Measurements from ENCODE around the gene EIPR1.
A peak's percentile ranks its signal among the peaks of the same experiment; 100 is the strongest.

EIPR1 gene

DNA sequence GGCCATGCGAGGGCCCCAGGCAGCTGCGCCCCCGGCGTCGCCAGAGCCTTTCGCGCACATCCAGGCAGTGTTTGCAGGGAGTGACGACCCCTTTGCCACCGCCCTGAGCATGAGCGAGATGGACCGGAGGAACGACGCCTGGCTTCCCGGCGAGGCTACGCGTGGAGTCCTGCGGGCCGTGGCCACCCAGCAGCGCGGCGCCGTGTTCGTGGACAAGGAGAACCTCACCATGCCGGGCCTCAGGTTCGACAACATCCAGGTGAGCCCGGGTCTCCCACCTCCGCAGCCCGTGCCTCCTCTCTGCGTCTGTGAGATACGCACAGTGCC lies 10.8 kb upstream of the EIPR1 start:
- no peak overlapping the region for H3K4me3 ChIP-seq (ENCODE audit: insufficient read length, low read depth)
- H3K9me3 ChIP-seq (ENCODE audit: insufficient read depth, low read length) = no peaks in the 10 kb centered on the region
- DNase-seq (ENCODE audit: low read depth, low spot score) = no peak
- peaks cover 56% of the 10 kb centered on the region for H3K36me3 ChIP-seq (ENCODE audit: insufficient read depth, insufficient read length, low read length)
- TF ChIP-seq SUZ12 (IDR thresholded peaks at IDR 0.05; ENCODE audit: extremely low read depth, insufficient read depth, insufficient read length) (no peak), ZNF274 (IDR thresholded peaks at IDR 0.05; ENCODE audit: low read depth, low read length) (no peak)
- no peaks in the 10 kb centered on the region for H3K4me1 ChIP-seq (ENCODE audit: insufficient read depth, insufficient read length)
- H3K27me3 ChIP-seq (ENCODE audit: insufficient read depth, insufficient read length) = no peaks in the 10 kb centered on the region
- no peak overlapping the region for H3K9ac ChIP-seq (ENCODE audit: insufficient read length, low read depth)

DNA sequence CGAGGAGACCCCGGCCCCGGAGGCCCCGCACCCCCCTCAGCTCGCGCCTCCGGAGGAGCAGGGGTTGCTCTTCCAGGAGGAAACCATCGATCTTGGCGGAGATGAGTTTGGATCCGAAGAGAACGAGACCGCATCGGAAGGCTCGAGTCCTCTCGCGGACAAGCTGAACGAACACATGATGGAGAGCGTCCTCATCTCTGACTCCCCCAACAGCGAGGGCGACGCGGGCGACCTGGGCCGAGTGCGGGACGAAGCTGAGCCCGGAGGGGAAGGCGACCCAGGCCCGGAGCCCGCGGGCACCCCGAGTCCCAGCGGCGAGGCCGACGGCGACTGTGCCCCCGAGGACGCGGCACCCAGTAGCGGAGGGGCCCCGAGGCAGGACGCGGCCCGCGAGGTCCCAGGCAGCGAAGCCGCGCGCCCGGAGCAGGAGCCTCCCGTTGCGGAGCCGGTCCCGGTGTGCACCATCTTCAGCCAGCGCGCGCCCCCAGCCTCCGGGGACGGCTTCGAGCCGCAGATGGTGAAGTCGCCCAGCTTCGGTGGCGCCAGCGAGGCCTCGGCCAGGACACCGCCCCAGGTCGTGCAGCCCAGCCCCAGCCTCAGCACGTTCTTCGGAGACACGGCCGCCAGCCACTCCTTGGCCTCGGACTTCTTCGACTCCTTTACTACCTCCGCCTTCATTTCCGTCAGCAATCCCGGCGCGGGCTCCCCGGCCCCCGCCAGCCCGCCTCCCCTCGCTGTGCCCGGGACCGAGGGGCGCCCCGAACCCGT lies 10.2 kb upstream of the EIPR1 start:
- peaks cover 56% of the 10 kb centered on the region for H3K36me3 ChIP-seq (ENCODE audit: insufficient read depth, insufficient read length, low read length)
- no peak overlapping the region for H3K9ac ChIP-seq (ENCODE audit: insufficient read length, low read depth)
- H3K9me3 ChIP-seq (ENCODE audit: insufficient read depth, low read length) = no peaks in the 10 kb centered on the region
- no peak for DNase-seq (ENCODE audit: low read depth, low spot score)
- H3K27me3 ChIP-seq (ENCODE audit: insufficient read depth, insufficient read length) = no peaks in the 10 kb centered on the region
- no peak for TF ChIP-seq SUZ12 (IDR thresholded peaks at IDR 0.05; ENCODE audit: extremely low read depth, insufficient read depth, insufficient read length)
- no peak for TF ChIP-seq ZNF274 (IDR thresholded peaks at IDR 0.05; ENCODE audit: low read depth, low read length)
- no peak for TF ChIP-seq YY1 (IDR thresholded peaks at IDR 0.05; ENCODE audit: insufficient read depth, insufficient read length)
- no peak overlapping the region for H3K4me3 ChIP-seq (ENCODE audit: insufficient read length, low read depth)
- H3K4me1 ChIP-seq (ENCODE audit: insufficient read depth, insufficient read length) = no peaks in the 10 kb centered on the region

DNA sequence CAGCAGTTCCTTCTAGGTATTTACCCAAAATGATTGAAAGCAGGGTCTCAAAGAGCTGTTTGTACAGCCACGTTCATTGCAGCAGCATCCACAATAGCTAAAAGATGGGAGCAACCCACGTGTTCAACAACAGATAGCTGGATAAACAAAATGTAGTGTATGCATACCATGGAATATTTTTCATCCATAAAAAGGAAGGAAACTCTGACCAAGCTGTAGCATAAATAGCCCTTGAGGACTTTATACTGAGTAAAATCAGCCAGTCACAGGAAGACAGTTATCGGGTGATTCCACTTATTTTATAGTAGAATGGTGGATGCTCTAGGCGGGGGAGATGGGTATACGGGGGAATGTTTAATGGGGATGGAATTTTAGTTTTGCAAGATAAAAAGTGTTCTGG lies 9.4 kb upstream of the EIPR1 start:
- Histone ChIP-seq H3K4me3 (ENCODE audit: insufficient read length, low read depth) (no peak overlapping the region), H3K4me1 (ENCODE audit: insufficient read depth, insufficient read length) (no peaks in the 10 kb centered on the region), H3K36me3 (ENCODE audit: insufficient read depth, insufficient read length, low read length) (peaks cover 58% of the 10 kb centered on the region), H3K9ac (ENCODE audit: insufficient read length, low read depth) (no peak overlapping the region), H3K27me3 (ENCODE audit: insufficient read depth, insufficient read length) (no peaks in the 10 kb centered on the region), H3K9me3 (ENCODE audit: insufficient read depth, low read length) (no peaks in the 10 kb centered on the region)
- no peak for DNase-seq (ENCODE audit: low read depth, low spot score)
- TF ChIP-seq ZNF274 (IDR thresholded peaks at IDR 0.05; ENCODE audit: low read depth, low read length) = no peak

DNA sequence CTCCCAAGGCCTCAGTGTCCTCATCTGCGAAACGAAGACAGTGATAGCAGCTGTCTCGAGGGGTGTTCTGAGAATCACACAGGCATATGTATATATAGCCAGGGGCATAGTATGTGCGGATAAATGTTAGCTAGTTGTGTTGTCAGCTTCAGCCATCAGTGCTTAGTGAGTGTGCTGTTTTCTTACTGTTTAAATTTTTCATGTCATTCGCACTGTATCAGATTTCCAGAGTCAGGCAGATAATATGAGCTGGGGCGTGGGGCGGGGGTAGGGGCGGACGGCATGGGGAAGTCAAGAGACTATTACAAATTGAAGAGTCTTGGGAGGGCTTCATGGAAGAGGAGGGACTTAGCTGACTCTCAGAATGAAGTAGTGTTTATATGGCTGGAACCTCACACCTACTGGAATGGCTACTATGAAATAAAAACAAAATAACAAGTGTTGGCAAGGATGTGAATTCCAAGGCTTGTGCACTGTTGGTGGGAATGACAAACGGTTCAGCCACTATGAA lies 8.9 kb upstream of the EIPR1 start:
- no peak for DNase-seq (ENCODE audit: low read depth, low spot score)
- no peak overlapping the region for H3K4me3 ChIP-seq (ENCODE audit: insufficient read length, low read depth)
- H3K9me3 ChIP-seq (ENCODE audit: insufficient read depth, low read length) = no peaks in the 10 kb centered on the region
- H3K27me3 ChIP-seq (ENCODE audit: insufficient read depth, insufficient read length) = no peaks in the 10 kb centered on the region
- no peak overlapping the region for H3K9ac ChIP-seq (ENCODE audit: insufficient read length, low read depth)
- H3K36me3 ChIP-seq (ENCODE audit: insufficient read depth, insufficient read length, low read length) = peaks cover 53% of the 10 kb centered on the region
- TF ChIP-seq YY1 (IDR thresholded peaks at IDR 0.05; ENCODE audit: insufficient read depth, insufficient read length) = no peak
- TF ChIP-seq SUZ12 (IDR thresholded peaks at IDR 0.05; ENCODE audit: extremely low read depth, insufficient read depth, insufficient read length) = no peak
- TF ChIP-seq ZNF274 (IDR thresholded peaks at IDR 0.05; ENCODE audit: low read depth, low read length) = no peak
- H3K4me1 ChIP-seq (ENCODE audit: insufficient read depth, insufficient read length) = no peaks in the 10 kb centered on the region

DNA sequence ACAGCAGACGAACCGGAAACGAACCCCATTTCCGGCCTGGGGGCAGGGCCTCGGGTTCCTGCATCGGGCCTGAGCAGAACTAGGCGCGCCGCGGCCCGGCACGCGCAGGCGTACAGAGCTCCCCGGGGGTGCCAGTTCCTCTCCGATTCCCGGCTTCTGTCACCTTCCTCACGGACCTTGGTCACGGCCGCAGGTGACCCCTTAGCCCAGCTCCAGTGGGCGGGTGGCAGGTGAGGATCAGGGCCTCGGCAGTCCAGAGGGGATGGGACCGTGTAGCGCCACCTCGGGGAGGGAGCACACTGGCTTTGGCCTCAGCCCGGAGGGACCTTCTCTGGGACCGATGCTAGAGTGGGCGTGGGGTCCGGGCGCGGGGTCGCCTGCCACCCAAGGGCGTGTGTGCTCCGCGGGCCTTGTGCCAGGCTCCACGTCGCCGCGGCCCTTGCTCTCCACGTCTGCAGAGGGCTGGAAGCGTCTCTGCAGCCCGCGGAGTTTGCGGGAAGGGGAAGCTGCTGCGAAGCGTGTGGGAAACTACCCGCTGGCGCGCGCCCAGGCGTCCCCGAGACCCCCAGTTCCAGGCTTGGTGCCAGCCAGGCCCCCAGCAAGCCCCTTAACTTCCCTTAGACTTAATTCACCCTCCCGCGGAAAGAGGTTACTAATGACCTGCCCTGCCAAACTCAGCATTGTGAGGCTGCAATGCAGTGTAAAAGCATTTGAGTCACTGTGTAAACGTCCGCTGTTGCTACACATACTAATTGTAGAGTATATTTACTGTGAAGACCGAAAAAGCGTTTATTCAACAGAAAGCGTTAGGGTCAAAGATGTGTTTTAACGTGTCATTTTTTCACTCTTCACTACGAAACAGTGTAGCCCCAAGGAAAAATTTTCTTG lies 2.3 kb upstream of the EIPR1 start, which contains the start of gene TRAPPC12:
TRAPPC12 (plus strand) TSS at position 48 of the 888 bp plus-strand sequence. CDS start 7,930 bp downstream, outside the sequence.
- Histone ChIP-seq H3K36me3 (ENCODE audit: insufficient read depth, insufficient read length, low read length) (peaks cover 25% of the 10 kb centered on the region), H3K9me3 (ENCODE audit: insufficient read depth, low read length) (no peaks in the 10 kb centered on the region), H3K4me3 (ENCODE audit: insufficient read length, low read depth) (peak within 1 kb of the TSS; percentile 92), H3K9ac (ENCODE audit: insufficient read length, low read depth) (peak within 1 kb of the TSS; percentile 97), H3K4me1 (ENCODE audit: insufficient read depth, insufficient read length) (peaks cover 5% of the 10 kb centered on the region), H3K27me3 (ENCODE audit: insufficient read depth, insufficient read length) (no peaks in the 10 kb centered on the region)
- DNase-seq (ENCODE audit: low read depth, low spot score) = peak; percentile 88
- TF ChIP-seq YY1 (IDR thresholded peaks at IDR 0.05; ENCODE audit: insufficient read depth, insufficient read length) (no peak), SUZ12 (IDR thresholded peaks at IDR 0.05; ENCODE audit: extremely low read depth, insufficient read depth, insufficient read length) (no peak)

DNA sequence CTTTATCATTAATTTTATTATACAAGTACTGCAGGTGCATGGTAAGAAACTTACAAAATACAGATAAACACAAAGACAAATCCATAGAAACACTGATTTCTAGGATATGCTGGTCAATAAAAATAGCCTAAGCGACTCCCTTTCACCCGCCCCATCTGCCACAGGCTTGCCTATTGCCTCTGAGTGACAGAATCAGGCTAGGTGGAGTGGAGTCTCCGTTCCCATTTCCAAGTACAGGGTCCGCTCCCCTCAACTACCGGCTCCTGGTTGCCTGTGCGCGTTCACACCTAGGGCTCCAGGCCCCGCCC lies 1.7 kb upstream of the EIPR1 start:
- H3K4me3 ChIP-seq (ENCODE audit: insufficient read length, low read depth) = peak overlapping the region; percentile 92
- H3K27me3 ChIP-seq (ENCODE audit: insufficient read depth, insufficient read length) = no peaks in the 10 kb centered on the region
- peak overlapping the region; percentile 80 for H3K9ac ChIP-seq (ENCODE audit: insufficient read length, low read depth)
- DNase-seq (ENCODE audit: low read depth, low spot score) = no peak
- peaks cover 5% of the 10 kb centered on the region for H3K4me1 ChIP-seq (ENCODE audit: insufficient read depth, insufficient read length)
- peaks cover 22% of the 10 kb centered on the region for H3K36me3 ChIP-seq (ENCODE audit: insufficient read depth, insufficient read length, low read length)
- TF ChIP-seq ZNF274 (IDR thresholded peaks at IDR 0.05; ENCODE audit: low read depth, low read length) (no peak), YY1 (IDR thresholded peaks at IDR 0.05; ENCODE audit: insufficient read depth, insufficient read length) (no peak)
- no peaks in the 10 kb centered on the region for H3K9me3 ChIP-seq (ENCODE audit: insufficient read depth, low read length)

DNA sequence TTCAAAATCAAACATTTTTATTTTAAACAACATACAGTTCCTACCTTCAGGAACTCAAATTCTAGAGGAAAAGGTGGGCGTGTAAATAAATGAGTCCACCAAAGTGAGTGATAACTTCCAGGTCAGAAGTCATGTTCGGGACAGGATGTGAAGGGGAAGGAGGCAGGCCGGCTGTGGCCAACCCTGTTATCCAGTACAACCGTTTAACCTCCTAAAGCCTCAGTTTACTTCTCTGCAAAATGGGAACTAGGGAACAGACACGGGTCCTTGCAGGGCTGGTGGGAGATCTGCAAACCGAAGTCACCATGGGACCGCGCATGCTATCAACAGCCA lies 373 bp downstream of the EIPR1 start:
- peak overlapping the region; percentile 90 for H3K9ac ChIP-seq (ENCODE audit: insufficient read length, low read depth)
- no peaks in the 10 kb centered on the region for H3K27me3 ChIP-seq (ENCODE audit: insufficient read depth, insufficient read length)
- no peak for DNase-seq (ENCODE audit: low read depth, low spot score)
- peaks cover 18% of the 10 kb centered on the region for H3K36me3 ChIP-seq (ENCODE audit: insufficient read depth, insufficient read length, low read length)
- TF ChIP-seq YY1 (IDR thresholded peaks at IDR 0.05; ENCODE audit: insufficient read depth, insufficient read length) (no peak), ZNF274 (IDR thresholded peaks at IDR 0.05; ENCODE audit: low read depth, low read length) (no peak), SUZ12 (IDR thresholded peaks at IDR 0.05; ENCODE audit: extremely low read depth, insufficient read depth, insufficient read length) (no peak)
- no peaks in the 10 kb centered on the region for H3K9me3 ChIP-seq (ENCODE audit: insufficient read depth, low read length)
- H3K4me3 ChIP-seq (ENCODE audit: insufficient read length, low read depth) = peak overlapping the region; percentile 97
- peaks cover 5% of the 10 kb centered on the region for H3K4me1 ChIP-seq (ENCODE audit: insufficient read depth, insufficient read length)
